HG02623 (cell line): ENCODE data around the gene SNUPN.
"Not testable (repeated sequence)": the region's sequence is repeated elsewhere in the genome, so short reads cannot be mapped to it uniquely, and the experiment has no call there.

Source experiments
- ATAC-seq: cut with Tn5 transposase; IDR thresholded peaks from one replicate; pipeline ENCODE4 v1.9.1; 2021; ENCODE audit warnings: moderate library complexity; ENCODE audit not compliant: unreplicated experiment

The SNUPN gene

DNA sequence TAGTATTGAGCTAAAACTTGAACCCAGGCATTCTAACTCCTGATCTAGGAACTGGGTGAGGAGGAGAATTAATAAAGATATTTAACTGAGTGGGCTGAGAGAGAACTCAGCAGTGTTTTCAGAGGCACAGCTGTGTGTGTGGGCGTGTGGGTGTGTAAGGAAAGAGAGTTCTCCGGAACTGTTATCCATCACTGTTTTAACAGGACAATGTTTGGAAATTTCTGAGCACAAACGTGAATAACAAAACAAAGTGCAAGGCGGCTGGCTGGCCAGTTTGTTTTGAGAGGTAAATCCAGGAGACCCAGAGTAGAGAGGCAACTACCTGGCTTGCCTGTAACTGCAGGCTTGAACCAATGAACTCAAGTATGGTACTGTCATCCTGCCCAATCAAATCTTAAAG is 41.4 kb downstream of the SNUPN start:
- ATAC-seq = no peak

- no peak for ATAC-seq
Measured at GRCh38 chr15:75583701-75584100, 41.8 kb downstream of the SNUPN start.

DNA sequence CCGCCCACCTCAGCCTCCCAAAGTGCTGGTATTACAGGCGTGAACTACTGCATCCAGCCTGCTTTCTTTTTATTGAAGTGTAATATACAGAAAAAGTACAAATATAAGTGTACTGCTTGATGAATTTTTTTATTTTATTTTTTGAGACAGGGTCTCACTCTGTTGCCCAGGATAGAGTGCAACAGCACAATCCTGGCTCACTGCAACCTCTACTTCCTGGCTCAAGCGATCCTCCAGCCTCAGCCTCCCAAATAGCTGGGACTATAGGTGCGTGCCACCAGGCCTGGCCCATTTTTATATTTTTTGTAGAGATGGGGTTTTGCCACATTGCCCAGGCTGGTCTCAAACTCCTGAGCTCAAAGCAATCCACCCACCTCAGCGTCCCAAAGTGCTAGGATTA is 42.6 kb downstream of the SNUPN start:
- not testable (repeated sequence) for ATAC-seq

DNA sequence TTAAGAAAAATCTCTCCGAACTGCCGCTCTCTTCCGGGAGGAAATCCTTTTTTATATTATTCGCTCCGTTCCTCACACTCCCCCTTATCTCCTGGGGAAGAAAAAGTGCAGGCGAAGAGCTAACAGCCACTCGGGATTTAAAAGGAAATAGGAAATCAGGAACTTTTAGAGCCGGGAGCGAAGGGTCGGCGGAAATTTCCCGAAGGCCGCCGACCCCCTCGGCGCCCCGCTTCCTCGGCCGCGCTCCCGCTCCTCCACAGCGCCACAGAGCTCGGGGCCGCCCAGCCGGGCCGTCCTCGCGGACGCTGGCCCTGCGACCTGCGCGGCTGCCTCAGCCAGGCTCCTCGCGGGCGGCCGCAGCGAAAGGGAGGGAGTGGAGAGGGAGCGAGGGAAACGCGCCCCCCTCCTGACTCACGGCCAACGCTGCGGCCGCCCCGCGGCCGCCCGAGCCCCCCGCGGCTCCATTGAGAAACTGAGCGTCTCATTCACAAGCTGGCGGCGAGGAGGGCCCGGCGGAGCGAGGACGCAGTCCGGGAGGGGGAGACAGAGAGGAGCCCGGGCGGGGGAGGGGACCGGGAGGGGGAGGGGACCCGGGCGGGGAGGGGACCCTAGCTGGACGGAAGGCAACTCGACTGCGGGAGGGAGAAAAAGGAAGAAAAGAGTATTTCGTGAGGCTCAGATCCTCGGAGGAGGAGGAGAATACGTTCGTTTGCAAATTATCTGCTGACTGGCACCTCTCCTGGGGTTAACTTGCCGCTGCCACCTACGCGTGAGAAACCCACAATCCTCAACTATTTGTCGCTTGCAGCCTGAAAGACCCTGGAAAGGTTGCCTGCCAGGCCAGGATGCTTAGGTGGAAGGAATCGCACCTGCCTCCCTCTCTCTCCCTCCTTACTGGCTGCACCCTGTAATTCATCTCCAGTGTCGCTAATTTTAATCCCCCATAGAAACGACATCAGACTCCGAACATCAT is 46.3 kb downstream of the SNUPN start, which contains the start of gene PTPN9:
Gene PTPN9, minus strand, starts transcription at position 368 of the 973 bp plus-strand sequence. CDS start 539 bp downstream, outside the sequence.
- no peak for ATAC-seq

DNA sequence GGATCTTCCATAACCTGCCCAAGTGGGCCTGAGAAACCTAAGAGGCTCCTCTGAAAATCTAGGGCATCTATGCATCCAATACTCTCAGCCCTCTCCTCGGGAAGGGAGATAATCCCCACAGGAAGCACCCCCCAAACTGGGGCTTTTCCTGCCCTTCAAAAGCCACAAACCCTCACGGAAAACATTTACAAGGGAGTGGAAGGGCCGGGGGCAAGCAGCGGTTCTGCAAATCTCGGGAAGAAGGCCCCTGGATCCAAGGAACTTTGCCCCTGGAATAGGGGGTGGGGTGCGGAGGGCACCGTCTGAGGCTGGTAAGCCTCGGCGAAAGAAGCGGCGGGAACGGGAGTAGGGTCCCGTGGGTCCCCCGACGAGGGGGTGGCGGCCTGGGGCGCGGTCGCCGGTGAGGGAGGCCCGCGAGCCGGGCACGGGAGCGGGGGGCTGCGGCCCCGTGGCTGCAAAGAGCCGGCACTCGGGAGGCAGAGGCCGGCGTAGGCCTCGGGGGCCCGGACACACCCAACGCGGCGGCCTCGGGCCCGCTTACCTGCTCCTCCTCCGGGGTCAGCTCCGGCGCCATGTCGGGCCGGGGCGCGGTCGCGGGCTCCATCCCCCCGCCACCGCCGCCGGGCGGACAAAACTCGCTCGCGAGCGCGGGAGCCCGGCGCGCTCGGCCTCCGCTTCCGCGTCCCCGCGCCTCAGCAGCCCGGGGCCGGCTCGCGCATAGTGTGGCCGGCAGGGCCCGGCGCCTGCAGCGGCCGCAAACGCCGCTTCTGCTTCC is 47.2 kb downstream of the SNUPN start:
- no peak for ATAC-seq

DNA sequence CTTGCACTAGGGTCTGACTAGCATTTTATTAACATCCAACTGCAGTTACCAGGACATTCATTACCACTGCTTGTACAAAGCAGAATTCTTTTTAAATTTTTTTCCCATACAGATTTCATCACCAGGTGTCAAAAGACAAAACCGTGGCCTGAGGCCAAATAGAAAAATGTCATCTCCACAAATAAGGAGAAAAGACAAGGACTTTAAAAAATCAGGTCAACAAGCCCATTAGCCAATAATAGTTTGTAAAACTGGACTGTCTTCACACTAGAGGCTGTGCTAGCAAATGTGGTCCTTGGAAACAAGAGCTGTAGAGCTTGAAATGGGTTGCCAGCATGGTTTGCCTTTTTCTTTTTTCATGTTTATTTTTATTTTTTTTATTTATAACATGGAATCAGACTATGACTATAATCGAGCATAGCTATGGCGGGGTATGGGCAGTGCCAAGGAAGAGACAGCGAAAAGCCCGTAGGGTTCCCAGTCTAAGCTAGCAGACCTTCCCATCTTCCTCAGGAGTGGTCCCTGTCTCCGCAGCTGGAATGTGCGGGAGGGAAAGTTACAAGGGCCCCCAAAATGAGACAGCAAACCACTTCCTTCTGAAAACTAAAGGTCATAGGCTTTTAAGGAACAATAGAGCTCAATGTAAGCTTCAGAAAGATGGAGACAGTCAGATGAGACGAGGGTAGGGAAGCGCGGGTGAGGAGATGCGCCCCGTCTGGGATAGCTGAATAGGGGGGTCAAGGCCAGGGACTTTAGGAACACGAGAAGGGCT is 47.9 kb downstream of the SNUPN start:
- no peak for ATAC-seq

DNA sequence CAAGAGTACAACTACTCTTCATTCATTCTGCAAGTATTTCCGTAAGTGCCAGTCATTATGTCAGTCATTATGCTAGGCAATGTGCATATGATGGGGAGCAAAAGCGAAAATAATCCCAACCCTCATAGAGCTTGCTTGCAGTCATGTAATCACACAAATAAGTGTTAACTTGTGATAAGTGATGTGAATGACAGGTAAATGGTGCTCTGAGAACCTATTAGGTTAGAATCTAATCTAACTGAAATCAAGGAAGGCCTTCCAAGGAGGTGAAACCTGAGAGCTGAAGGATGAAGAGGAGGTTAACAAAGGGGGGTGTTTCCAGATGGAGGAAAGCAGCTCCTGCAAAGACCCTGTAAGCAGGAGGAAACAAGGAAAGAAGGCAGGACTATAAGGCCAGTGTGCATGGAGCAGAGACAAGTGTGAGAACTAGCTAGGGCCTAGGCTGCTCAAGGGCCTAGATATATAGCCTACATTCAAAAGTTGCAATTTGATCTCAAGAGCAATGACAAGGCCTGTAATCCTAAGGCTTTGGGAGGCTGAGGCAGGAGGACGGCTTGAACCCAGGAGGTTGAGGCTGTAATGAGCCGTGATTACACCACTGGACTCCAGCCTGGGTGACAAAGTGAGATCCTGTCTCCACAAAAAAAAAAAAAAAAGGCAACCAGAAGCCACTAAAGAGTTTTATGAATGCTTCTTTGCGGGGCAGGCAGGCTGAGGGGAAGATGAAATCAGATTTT is 51.7 kb downstream of the SNUPN start:
- ATAC-seq = no peak

- no peak for ATAC-seq
Measured at GRCh38 chr15:75570126-75570845, 55.2 kb downstream of the SNUPN start.

GRCh38 chr15:75565062-75565970 is 60.2 kb downstream of the SNUPN start:
- no peak for ATAC-seq

DNA sequence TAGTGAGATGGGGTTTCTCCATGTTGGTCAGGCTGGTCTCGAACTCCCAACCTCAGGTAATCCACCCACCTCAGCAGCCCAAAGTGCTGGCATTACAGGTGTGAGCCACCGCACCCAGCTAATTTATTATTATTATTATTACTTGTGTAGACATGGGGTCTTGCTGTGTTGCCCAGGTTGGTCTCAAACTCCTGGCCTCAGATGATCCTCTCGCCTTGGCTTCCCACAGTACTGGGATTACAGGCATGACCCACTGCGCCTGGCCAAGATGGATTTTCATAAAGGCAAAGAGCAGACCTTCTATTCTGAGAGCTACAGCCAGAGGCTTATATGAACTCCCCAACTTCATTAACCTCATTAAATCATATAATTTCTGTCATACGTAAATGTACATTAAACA is 63.6 kb downstream of the SNUPN start:
- ATAC-seq = no peak

DNA sequence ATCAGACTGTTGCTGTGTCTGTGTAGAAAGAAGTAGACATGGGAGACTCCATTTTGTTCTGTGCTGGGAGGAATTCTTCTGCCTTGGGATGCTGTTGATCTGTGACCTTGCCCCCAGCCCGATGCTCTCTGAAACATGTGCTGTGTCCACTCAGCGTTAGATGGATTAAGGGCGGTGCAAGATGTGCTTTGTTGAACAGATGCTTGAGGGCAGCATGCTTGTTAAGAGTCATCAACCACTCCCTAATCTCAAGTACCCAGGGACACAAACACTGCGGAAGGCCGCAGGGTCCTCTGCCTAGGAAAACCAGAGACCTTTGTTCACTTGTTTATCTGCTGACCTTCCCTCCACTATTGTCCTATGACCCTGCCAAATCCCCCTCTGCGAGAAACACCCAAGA is 66.2 kb downstream of the SNUPN start:
- not testable (repeated sequence) for ATAC-seq

- not testable (repeated sequence) for ATAC-seq
Measured at GRCh38 chr15:75558955-75559354, 66.6 kb downstream of the SNUPN start.

DNA sequence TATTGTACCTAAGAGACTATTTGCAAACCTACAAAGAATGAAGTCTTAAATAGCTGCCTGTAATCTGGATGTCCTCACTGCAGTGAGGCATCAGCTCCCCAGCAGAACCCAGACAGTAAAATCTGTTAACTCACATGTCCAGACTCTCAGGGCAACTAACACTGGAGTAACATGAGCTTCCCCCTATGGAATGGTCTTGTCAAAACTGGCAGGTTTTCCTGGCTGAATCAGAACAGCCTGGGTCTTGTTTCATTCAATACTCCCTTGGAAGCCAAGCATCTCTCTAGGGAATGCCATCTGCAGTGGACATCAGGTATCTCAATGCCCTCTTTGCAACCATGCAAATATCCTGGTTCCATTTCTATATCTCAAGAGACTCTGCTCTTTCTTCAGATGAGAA is 70.8 kb downstream of the SNUPN start:
- ATAC-seq = no peak

DNA sequence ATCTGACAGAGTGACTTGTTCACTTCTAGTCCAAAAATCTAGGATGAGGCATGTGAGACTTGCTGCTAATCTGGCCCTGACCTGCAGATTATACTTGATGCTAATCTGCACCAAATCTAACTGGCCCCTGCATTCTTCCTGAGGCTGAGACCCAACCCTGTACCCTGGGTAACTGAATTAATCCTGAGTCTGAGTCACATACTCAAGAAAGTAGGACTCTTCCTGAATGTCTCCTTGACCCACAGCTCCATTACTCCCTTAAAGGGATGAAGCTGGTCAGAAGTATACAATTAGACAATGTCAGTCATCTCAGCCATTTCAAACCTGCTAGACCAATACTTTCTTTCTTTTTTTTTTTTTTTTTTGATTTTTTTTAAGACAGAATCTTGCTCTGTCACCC is 71.9 kb downstream of the SNUPN start:
- ATAC-seq = no peak

DNA sequence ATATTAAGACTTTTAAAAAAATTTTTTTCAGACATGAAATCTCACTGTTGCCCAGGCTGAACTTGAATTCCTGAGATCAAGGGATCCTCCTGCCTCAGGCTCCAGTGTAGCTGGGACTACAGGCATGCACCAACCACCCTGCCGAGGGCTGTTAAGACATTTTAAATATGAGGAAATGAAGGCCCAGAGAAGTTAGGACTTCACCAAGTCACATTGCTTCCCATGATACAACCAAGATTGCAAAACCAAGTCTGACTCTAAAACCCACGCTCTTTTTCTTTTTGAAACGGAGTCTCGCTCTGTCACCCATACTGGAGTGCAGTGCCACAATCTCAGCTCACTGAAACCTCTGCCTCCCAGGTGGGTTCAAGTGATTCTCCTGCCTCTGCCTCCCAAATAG is 74.4 kb downstream of the SNUPN start:
- no peak for ATAC-seq
